Stimulated activated CD8-positive, alpha-beta memory T cell treated with anti-CD3 and anti-CD28 coated beads, Interleukin-15, amount 100 ng/mL, for 48 hours (primary cell): ENCODE data around the gene BTN1A1.

Source experiments
- DNase-seq, 2 donors: peaks; one replicate each; pipeline ENCODE4 v3.0.0-alpha.2; 2020; ENCODE audit warnings: low read depth in 2 of 2

The BTN1A1 gene

DNA sequence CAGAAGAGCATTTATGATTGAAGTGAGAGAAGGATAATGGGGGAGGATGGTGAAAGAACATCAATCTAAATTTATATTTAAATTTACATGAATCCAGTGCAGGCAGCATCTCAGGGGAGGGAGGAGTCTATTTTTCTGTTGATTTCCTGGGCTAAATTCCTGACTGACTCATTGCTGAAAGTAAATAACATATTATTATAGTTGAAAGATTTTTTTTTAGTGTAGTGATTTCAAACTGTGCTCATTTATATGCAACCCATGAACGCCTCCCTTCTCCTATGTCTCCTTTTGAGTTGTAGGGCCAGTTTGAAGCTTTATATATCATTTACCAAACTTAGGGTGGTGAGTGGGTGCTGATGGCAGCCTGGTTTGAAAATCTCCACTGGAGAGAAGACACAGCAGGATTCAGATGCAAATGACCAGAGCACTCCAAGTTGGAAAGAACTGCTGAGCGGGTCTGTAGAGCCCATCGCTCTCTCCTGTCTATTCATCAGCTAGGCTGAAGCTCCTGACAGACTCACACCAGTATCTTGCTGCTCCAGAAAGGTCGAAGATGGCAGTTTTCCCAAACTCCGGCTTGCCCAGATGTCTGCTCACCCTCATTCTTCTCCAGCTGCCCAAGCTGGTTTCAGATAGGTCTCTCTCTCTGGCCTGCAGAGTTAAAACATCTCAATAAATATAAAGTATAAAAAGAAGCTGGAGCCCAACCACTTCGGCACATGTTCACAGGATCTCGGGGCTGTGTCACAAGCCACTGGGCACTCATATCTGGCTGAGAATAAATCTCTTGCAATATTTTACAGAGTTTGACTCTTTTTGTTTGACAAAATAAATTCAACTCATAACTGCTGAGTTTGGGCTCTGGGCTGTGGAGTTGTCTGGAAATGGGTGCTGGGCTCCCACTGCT, 24.0 kb upstream of the BTN1A1 start:
- DNase-seq: no peak

- no peak for DNase-seq
Measured at GRCh38 chr6:26476896-26477295, 23.2 kb upstream of the BTN1A1 start.

DNA sequence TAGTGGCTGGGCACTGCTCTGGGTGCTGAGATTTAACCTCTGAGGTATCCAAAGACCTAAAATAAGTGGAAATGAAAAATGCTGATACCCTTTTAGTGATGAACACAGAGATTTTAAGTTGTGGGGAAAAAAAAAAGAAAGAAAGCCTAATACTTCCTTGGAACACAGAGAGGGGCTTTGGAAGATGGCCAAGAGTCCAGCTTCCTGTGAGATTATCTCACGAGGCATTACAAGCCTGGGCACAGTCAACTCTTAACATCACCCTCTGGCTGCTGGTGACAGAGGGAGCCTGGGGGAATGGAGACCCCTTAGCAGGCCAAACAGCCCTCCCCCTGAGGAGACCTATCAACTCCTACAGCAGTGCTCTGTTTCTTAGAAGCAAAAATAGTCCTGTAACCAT, 22.7 kb upstream of the BTN1A1 start:
- DNase-seq: no peak

GRCh38 chr6:26478100-26478984, 21.8 kb upstream of the BTN1A1 start:
- DNase-seq: no peak

GRCh38 chr6:26478985-26479278, 21.2 kb upstream of the BTN1A1 start:
- DNase-seq: no peak

- no peak for DNase-seq
Measured at GRCh38 chr6:26482338-26482737, 17.8 kb upstream of the BTN1A1 start.

- no peak for DNase-seq
Measured at GRCh38 chr6:26483727-26484126, 16.4 kb upstream of the BTN1A1 start.

DNA sequence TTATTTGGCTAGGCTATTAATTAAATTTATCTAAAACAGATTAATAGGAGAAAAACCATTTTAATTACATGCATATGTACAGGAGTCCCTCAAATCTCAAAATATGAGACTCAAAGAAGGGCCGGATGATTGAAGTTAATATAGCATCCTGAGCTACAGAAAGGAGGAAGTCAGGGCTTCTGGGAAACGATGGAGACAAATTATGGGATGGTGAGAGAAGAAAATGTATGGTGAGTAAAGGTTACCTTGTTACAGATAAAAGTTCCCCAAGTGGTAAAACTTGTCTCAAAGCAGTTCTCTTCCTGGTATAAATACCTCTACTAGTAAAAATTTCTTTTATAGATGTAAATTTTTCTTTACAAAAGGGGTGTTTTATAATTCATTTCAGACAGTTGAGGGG, 15.9 kb upstream of the BTN1A1 start:
- DNase-seq: no peak

DNA sequence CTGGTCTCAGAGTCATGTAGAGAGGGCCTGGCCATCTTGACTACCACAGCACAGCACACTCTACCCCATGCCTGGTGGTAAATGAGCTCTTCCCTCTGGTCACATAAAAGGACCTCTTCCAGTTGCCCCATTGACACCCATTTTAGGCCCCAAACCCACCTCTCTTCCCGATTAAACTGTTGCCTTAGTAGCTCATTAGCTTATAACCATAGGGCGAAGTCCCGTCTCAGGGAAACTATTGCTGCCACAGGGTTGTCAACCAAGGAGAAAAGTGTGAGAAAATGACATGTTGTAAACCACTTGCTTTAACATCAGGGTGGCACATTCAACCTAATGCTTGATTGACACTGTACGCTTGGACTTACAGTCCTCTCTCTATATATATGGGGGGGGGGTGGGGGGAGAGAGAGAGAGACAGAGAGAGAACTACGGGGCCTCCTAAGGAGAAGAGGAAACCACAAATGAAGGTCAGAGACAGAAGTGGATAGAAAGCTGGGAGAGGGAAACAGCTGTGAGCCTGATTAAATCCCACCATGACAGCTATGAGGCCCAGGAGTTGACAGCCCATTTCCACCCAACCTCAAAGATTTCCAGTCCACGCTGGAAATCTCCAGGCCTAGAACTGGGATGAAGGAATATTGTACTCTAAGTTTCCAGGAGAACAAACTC, 14.9 kb upstream of the BTN1A1 start:
- no peak for DNase-seq

DNA sequence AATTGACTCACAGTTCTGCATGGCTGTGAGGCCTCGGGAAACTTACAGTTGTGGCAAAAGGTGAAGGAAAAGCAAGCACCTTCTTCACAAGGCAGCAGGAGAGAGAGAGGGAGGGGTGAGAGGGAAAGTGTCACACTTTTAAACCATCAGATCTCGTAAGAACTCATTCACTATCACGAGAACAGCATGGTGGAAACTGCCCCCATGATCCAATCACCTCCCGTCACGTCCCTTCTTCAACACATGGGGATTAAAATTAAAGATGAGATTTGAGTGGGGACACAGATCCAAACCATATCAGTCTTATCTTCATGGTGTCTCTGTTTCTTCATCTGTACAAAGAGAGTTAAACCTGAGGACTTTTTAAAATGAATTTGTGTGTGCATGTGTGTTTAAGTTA, 13.7 kb upstream of the BTN1A1 start:
- DNase-seq: no peak

- DNase-seq: no peak
Measured at GRCh38 chr6:26487466-26487865, 12.6 kb upstream of the BTN1A1 start.

GRCh38 chr6:26489996-26490964, 9.8 kb upstream of the BTN1A1 start:
- DNase-seq: no peak

DNA sequence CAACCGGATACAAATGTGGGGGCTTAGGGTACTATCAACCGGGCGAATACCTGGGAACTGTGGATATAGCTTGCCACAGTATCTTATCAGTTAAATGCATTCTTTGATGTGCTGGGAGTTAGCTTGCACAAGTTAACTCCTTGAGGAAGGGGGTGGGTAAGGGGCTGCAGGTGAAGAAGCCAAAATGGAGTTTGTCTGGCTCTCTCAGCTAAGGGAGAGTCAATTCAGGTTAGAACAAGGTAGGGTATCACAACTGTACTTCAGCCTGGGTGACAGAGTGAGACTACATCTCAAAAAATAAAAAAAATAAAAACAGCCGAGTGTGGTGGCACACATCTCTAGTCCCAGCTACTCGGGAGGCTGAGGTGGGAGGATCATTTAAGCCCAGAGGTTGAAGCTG, 8.5 kb upstream of the BTN1A1 start:
- no peak for DNase-seq

DNA sequence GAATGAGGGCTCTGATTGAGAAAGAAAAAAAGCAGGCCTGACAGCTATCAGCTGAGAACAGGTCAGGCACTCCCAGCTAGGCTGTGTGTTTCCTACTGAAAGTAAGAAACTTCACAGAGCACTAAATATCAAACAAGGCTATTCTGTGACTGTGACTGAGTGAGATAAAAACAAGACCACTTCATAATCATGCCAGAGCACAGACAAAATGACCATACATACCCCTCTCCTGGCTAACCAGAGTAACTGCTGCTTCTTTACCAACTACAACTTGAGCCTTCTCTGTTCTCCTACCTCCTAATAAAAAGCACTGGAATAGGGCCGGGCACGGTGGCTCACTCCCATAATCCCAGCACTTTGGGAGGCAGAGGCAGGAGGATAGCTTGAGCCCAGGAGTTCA, 6.8 kb upstream of the BTN1A1 start:
- DNase-seq: no peak

DNA sequence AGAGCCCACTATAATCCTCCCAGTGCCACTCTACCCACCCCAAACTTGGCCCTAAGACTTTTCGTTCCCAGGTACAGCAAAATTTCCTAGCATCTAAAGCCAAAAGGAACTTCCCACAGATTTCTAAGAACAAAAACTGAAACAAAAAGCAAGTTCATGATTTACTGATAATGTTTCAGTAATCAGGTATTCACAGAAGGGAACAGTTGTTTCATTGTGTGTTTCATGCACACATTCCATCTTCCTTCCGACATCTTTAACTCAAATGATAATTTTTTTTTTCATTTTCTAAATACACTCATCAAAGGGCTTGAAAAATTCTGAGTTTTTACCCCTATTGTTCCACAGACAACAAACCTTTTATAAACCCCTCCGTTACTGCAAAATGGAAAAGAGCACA, 6.0 kb upstream of the BTN1A1 start:
- DNase-seq: no peak

DNA sequence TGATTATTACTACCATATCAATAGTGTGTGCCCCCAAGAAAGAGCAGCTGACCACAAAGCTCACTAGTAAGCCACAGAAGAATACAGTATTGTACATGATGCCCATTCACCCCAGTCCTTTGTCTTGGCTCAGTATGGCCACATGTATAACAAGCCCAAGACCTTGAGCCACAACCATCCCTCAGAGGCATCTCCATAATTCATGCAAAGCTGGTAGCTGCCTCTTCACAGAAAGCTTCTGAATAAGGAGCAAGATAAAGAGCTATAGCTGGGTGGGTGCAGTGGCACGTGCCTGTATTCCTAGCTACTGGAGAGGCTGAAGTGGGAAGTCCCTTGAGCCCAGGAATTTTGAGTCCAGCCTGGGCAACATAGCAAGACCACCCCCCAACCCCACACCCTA, 4.8 kb upstream of the BTN1A1 start:
- no peak for DNase-seq

GRCh38 chr6:26497610-26498009, 2.5 kb upstream of the BTN1A1 start:
- no peak for DNase-seq

- DNase-seq: peak in 1 of 2 donors; percentile 10
Measured at GRCh38 chr6:26501482-26501986, 1.4 kb downstream of the BTN1A1 start.

- DNase-seq: no peak
Measured at GRCh38 chr6:26502165-26502564, 2.1 kb downstream of the BTN1A1 start.

GRCh38 chr6:26502626-26503025, 2.5 kb downstream of the BTN1A1 start:
- DNase-seq: no peak

DNA sequence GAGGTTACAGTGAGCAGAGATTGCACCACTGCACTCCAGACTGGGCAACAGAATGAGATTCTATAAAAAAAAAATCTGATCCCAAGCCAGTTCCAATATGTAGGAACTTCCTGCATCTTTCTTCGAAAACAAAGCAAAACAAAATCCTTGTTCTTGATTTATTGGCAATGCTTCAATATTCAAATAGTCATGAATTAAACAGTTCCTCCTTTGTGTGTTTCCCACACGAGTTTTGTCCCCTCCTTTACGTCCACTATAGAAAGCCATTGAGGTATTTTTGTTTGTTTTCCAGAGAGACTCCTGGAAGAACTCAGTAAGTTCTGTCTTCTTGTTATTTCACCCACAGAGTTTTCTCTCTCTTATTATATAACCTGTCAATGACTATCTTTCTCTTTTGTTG, 7.6 kb downstream of the BTN1A1 start:
- DNase-seq: no peak
